ENCODE measurements around the gene LARP1B. TPM values are rescaled to one million over a fixed set of nuclear protein-coding genes. Genes with fewer than 3 reads are reported as not detected.
A peak's percentile ranks its signal among the peaks of the same experiment; 100 is the strongest.

The LARP1B gene
- polyA plus RNA-seq, 1 experiment = 24.3 TPM

DNA sequence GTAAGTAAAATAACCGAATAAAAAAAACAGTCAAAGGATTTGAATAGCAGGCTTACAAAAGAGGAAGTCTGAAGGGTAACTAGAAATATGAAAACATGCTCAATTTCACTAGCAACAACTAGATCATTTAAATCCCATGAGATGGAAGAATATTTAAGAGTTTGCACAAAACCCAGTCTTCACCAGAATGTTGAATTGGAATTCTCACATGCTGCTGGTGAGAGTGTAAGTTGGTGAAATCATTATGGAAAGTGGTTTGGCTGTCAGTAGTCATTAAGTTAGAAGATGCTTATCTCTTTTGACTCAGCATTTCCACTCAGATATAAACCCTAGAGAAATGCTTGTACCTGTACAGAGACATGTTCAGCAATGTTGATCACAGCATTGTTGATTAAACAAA, 116.4 kb downstream of the LARP1B start:
- H3K27me3 ChIP-seq (ENCODE audit: control insufficient read depth, insufficient read depth, low read length) = no peaks in the 10 kb centered on the region
- POLR2A ChIA-PET = no interaction called here
- H3K4me3 ChIP-seq (ENCODE audit: low read depth, low read length) = no peak overlapping the region
- H3K9me3 ChIP-seq (ENCODE audit: control insufficient read depth, insufficient read depth, low read length) = peaks cover 4% of the 10 kb centered on the region; the same call in 1 of the 2 replicates
- CTCF ChIA-PET = interaction anchor here (1.1 to 1.5 kb wide), 2 partner anchors 13 to 686 kb away, joined by 4 to 6 read pairs; no protein-coding TSS in a partner anchor
- TF ChIP-seq, protein P1, sequence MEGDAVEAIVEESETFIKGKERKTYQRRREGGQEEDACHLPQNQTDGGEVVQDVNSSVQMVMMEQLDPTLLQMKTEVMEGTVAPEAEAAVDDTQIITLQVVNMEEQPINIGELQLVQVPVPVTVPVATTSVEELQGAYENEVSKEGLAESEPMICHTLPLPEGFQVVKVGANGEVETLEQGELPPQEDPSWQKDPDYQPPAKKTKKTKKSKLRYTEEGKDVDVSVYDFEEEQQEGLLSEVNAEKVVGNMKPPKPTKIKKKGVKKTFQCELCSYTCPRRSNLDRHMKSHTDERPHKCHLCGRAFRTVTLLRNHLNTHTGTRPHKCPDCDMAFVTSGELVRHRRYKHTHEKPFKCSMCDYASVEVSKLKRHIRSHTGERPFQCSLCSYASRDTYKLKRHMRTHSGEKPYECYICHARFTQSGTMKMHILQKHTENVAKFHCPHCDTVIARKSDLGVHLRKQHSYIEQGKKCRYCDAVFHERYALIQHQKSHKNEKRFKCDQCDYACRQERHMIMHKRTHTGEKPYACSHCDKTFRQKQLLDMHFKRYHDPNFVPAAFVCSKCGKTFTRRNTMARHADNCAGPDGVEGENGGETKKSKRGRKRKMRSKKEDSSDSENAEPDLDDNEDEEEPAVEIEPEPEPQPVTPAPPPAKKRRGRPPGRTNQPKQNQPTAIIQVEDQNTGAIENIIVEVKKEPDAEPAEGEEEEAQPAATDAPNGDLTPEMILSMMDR (IDR thresholded peaks at IDR 0.05; ENCODE audit: low read depth, low read length) = no peak
- no peak for DNase-seq (ENCODE audit: low read depth, low spot score)
- no peak overlapping the region for H3K27ac ChIP-seq (ENCODE audit: low read depth, low read length)

DNA sequence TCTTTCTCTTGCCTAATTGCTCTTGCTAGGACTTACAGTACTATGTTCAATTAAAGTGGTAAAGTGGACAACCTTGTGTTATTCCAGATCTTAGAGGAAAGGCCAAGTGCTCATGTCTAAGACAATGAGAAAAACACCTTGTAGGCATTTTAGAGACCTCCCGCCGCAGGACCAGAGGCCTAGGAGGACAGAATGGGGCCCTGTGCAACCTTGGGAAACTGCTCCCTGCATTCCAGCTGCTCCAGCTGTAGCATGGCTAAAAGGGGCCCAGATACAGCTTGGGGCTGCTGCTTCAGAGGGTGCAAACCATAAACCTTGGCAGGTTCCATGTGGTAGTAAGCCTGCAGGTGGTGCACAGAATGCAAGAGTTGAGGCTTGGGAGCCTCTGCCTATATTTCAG, 125.5 kb downstream of the LARP1B start:
- ChIA-PET POLR2A (no interaction called here), CTCF (no interaction called here)
- H3K27me3 ChIP-seq (ENCODE audit: control insufficient read depth, insufficient read depth, low read length) = no peaks in the 10 kb centered on the region
- TF ChIP-seq, protein P1 (IDR thresholded peaks at IDR 0.05; ENCODE audit: low read depth, low read length) = no peak
- DNase-seq (ENCODE audit: low read depth, low spot score) = no peak
- no peak overlapping the region for H3K4me3 ChIP-seq (ENCODE audit: low read depth, low read length)
- H3K9me3 ChIP-seq (ENCODE audit: control insufficient read depth, insufficient read depth, low read length) = peaks cover 14% of the 10 kb centered on the region; the same call in 1 of the 2 replicates
- H3K27ac ChIP-seq (ENCODE audit: low read depth, low read length) = no peak overlapping the region

DNA sequence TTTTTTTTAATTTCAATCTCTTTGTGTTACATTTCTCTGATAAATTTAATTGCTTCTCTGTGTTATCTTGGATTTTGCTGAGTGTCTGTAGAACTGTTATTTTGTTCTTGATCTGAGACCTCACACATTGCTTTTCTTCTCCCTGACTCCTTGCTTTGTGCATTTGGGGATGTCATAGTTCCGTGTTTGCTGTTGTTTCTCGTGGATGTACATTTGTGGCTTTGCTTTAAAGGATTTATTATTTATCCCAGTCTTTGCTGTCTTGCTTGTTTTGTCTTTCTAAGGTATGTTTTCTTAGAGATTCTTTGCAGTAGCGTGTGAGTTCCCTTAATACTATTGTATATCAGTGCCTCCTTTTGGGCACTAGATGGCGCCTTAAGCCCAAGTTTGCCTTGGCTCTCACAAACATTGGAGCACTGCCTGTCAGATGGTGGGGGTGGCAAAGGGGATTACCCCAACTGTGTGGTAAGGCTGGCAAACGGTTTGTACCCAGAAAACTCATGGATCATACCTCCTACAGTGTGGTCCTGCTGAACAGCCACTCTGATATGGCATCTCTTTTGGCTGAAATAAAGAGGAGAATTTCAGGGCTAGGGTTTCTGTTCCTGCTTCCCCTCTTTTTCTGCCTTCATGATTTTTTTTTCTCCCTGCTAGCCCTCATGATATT, 130.1 kb downstream of the LARP1B start:
- CTCF ChIA-PET = interaction anchor here (0.6 to 1.8 kb wide), 20 partner anchors 8 to 677 kb away, joined by 3 to 12 read pairs (median 3); no protein-coding TSS in a partner anchor
- H3K27me3 ChIP-seq (ENCODE audit: control insufficient read depth, insufficient read depth, low read length) = no peaks in the 10 kb centered on the region
- H3K4me3 ChIP-seq (ENCODE audit: low read depth, low read length) = no peak overlapping the region
- POLR2A ChIA-PET = no interaction called here
- H3K9me3 ChIP-seq (ENCODE audit: control insufficient read depth, insufficient read depth, low read length) = peaks cover 6% of the 10 kb centered on the region; the same call in 1 of the 2 replicates
- DNase-seq (ENCODE audit: low read depth, low spot score) = peak; percentile 51
- no peak overlapping the region for H3K27ac ChIP-seq (ENCODE audit: low read depth, low read length)
- TF ChIP-seq, protein P1 (IDR thresholded peaks at IDR 0.05; ENCODE audit: low read depth, low read length) = peak; percentile 86

DNA sequence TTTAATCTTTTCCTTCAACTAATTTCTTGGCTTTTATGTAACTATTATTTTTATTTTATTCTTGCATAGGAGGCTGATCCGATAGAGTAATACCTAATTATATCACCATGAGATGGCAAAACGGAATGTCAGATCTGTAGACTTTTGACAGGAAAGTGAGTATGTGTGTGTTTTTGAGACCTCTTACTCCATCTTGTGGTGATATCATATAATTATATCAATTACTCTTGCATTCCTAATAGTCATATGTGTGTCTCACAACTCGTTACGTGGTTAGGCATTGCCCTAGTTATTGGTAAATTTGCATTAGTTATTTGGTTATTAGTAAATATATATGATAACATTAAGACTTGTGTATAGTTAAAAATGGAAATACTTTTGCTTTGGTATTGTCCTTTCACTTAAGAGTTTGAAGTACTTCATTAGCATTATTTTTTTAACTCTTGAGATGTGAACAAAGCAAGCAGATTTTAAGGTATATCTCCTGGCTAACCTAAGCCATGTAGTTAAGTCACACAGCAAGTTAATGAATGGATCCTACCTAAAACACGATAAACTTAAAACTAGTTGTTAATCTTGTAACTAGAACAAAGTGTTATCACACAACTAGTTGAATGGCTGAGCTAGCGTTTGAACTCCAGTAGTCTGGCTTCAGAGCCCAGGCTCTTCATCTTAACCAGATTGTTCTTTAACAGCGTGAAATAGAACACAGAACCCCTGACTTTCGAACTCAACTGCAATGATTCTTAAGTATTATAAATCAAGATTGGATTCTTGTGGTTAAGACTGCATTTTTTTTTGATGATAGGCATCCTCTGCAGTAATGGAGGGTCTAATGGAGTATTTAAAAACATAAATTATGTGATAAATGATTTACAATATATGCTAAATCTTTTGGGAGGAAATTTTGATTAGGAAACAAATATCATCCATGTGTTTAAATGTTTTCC, 159.4 kb downstream of the LARP1B start:
- Histone ChIP-seq H3K9me3 (ENCODE audit: control insufficient read depth, insufficient read depth, low read length) (no peaks in the 10 kb centered on the region), H3K27me3 (ENCODE audit: control insufficient read depth, insufficient read depth, low read length) (no peaks in the 10 kb centered on the region), H3K4me3 (ENCODE audit: low read depth, low read length) (no peak overlapping the region), H3K27ac (ENCODE audit: low read depth, low read length) (no peak overlapping the region)
- TF ChIP-seq, protein P1 (IDR thresholded peaks at IDR 0.05; ENCODE audit: low read depth, low read length) = peak; percentile 41
- CTCF ChIA-PET = interaction anchor here (0.5 to 1.2 kb wide), 5 partner anchors 10 to 250 kb away, joined by 3 to 4 read pairs (median 3); no protein-coding TSS in a partner anchor
- peak; percentile 21 for DNase-seq (ENCODE audit: low read depth, low spot score)
- POLR2A ChIA-PET = no interaction called here

Data from AG04450 (cell line).